ENCODE measurements around the gene CCN6.

Gene CCN6

DNA sequence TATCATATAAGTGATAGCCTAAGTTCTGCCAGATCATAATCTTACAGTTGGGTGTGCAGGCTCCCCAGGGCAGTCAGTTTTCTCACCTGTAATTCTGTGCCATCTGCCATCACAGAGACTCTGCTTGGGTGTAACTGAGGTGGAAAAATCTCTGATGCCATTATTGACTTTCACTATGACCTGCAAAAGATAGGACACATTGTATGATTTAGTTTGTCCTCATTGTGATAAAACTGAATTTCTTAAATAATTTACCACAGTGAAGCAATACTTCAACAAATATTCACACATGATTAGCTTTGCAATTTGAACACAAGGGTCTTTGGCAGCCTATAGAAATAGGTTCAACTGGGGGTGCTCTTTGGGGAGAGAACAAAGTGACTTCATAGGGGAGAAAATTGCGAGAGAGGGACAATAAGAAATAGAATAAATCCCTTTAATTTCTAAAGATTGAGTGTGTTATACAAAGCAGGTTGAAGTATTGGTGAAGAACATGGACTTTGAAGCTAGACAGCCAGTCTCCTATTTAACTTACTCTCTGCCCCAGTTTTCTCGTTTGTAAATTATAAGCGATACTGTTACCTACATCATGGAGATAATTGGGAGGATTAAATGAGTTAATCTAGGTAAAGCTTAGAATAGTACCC is 60.8 kb downstream of the CCN6 start:
- no peak for DNase-seq (ENCODE audit: low read depth in 2 of 2)

DNA sequence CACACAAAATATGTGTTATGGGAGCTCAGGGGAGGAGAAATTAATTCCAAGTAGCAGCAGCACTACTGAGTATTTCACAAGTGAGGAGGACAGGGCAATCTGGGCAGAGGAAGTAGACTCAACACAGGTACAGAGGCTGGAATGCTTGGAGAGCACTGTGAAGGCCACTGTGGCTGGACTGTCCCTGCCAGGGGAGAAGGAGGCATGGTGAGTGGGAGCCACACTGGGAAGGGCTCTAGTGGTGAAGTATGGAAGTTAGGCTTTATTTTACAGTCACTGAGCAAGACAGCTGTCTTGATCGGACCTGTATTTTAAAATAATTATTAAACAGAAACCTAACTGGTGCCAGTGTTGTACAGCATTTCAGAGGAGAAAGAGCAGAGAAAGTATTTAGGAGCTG is 62.3 kb downstream of the CCN6 start:
- DNase-seq (ENCODE audit: low read depth in 2 of 2) = no peak

GRCh38 chr6:112117554-112117953 is 63.6 kb downstream of the CCN6 start:
- no peak for DNase-seq (ENCODE audit: low read depth in 2 of 2)

DNA sequence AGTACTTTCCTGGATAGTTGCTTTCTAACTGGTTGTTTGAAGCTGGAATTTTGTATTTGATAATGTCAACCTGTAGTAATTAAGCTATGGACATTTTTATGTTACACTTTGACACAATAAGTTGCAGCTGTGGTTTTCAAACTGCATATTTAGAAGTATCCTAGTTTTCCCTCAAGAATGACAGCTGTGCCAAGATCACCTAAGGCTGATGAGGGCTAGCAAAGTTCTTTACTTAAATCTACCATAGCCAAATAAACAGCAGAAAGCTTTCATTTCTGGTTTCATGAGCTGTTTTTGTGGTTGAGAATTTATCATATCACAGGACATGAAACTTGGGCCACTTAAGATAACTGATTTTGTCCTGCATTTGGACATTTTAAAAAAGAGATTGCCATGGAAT is 64.1 kb downstream of the CCN6 start:
- DNase-seq (ENCODE audit: low read depth in 2 of 2) = no peak

Measured in stimulated activated CD8-positive, alpha-beta memory T cell treated with anti-CD3 and anti-CD28 coated beads, Interleukin-15, amount 100 ng/mL, for 4 hours (primary cell).